ENCODE measurements around the gene TRAF6. TPM values are rescaled to one million over a fixed set of nuclear protein-coding genes. Genes with fewer than 3 reads are reported as not detected.
"Not testable (repeated sequence)": the region's sequence is repeated elsewhere in the genome, so short reads cannot be mapped to it uniquely, and the experiment has no call there.

The TRAF6 gene
- total and polyA plus RNA-seq, 2 donors: 5.0 to 11.9 TPM

- Histone ChIP-seq H3K27ac (ENCODE audit: low read depth in 1 of 2, low read length in 1 of 2) (no peak overlapping the region), H3K27me3 (ENCODE audit: control insufficient read depth in 2 of 2, insufficient read depth in 1 of 2, low read length in 1 of 2) (no peaks in the 10 kb centered on the region), H3K9me3 (ENCODE audit: control insufficient read depth in 2 of 2, insufficient read depth in 1 of 2, low read length in 1 of 2) (no peaks in the 10 kb centered on the region), H3K4me1 (ENCODE audit: control insufficient read depth in 2 of 2, insufficient read depth in 2 of 2, low read length in 2 of 2) (no peaks in the 10 kb centered on the region), H3K4me3 (ENCODE audit: low read length in 2 of 2) (no peak overlapping the region), H3K36me3 (ENCODE audit: control insufficient read depth in 2 of 2, insufficient read depth in 2 of 2, low read length in 1 of 2) (no peaks in the 10 kb centered on the region)
- 49% methylated on average over 8 of the region's 8 CpGs for WGBS
- no peak for DNase-seq (ENCODE audit: low read depth in 6 of 9, low spot score in 9 of 9)
These were observed 23.0 kb upstream of the TRAF6 start for GRCh38 chr11:36532941-36533601.

DNA sequence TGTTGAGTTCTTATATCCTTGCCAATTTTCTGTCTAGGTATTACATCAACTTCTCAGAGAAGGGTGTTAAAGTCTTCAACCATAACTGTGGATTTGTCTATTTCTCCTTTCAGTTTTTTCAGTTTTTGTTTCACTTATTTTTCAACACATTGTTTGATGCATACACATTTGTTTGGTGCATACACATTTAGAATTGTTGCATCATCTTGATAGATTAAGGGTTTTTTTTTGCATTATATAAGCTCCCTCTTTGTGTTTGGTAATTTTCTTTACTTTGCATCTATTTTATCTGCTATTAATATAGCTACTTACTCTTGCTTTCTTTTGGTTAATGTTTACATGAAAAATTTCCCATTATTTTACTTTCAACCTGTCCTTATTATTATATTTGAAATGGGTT, 20.8 kb upstream of the TRAF6 start:
- Histone ChIP-seq H3K36me3 (ENCODE audit: control insufficient read depth in 2 of 2, insufficient read depth in 2 of 2, low read length in 1 of 2) (no peaks in the 10 kb centered on the region), H3K9me3 (ENCODE audit: control insufficient read depth in 2 of 2, insufficient read depth in 1 of 2, low read length in 1 of 2) (no peaks in the 10 kb centered on the region), H3K4me3 (ENCODE audit: low read length in 2 of 2) (no peak overlapping the region), H3K4me1 (ENCODE audit: control insufficient read depth in 2 of 2, insufficient read depth in 2 of 2, low read length in 2 of 2) (no peaks in the 10 kb centered on the region), H3K27me3 (ENCODE audit: control insufficient read depth in 2 of 2, insufficient read depth in 1 of 2, low read length in 1 of 2) (no peaks in the 10 kb centered on the region), H3K27ac (ENCODE audit: low read depth in 1 of 2, low read length in 1 of 2) (no peak overlapping the region)
- DNase-seq (ENCODE audit: low read depth in 6 of 9, low spot score in 9 of 9): no peak

DNA sequence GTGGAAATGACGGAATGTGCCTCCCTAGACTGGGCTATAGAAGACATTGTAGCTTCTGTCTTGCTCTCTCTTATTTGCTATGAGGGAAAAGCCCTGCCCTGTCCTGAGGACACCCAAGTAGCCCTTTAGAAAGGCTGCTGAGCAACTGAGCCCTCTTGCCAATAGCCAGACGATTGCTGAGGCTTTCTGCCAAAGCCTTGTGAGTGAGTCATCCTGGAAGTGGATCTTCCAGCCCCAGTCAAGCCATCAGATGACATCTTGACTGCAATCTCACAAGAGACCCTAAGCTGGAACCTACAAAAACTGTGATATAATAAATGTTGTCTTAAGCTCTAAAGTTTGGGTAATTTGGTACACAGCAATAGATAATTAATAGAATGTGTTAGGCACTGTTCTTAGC, 3.9 kb upstream of the TRAF6 start:
- Histone ChIP-seq H3K4me1 (ENCODE audit: control insufficient read depth in 2 of 2, insufficient read depth in 2 of 2, low read length in 2 of 2) (peaks cover under 1 to 3% of the 10 kb centered on the region in 2 donors), H3K27ac (ENCODE audit: low read depth in 1 of 2, low read length in 1 of 2) (no peak overlapping the region), H3K27me3 (ENCODE audit: control insufficient read depth in 2 of 2, insufficient read depth in 1 of 2, low read length in 1 of 2) (no peaks in the 10 kb centered on the region), H3K4me3 (ENCODE audit: low read length in 2 of 2) (no peak overlapping the region), H3K9me3 (ENCODE audit: control insufficient read depth in 2 of 2, insufficient read depth in 1 of 2, low read length in 1 of 2) (peaks cover 0 to 4% of the 10 kb centered on the region in 2 donors), H3K36me3 (ENCODE audit: control insufficient read depth in 2 of 2, insufficient read depth in 2 of 2, low read length in 1 of 2) (no peaks in the 10 kb centered on the region)
- DNase-seq (ENCODE audit: low read depth in 6 of 9, low spot score in 9 of 9): no peak
- WGBS: 96% methylated on average over 2 of the region's 2 CpGs

GRCh38 chr11:36512016-36512415, 1.9 kb upstream of the TRAF6 start:
- H3K27ac ChIP-seq (ENCODE audit: low read depth in 1 of 2, low read length in 1 of 2): no peak overlapping the region
- no peak for DNase-seq (ENCODE audit: low read depth in 6 of 9, low spot score in 9 of 9)
- 95% methylated on average over 5 of the region's 5 CpGs for WGBS

GRCh38 chr11:36511062-36511461, 990 bp upstream of the TRAF6 start:
- not testable (repeated sequence) for H3K4me3 ChIP-seq (ENCODE audit: low read length in 2 of 2); H3K36me3 ChIP-seq (ENCODE audit: control insufficient read depth in 2 of 2, insufficient read depth in 2 of 2, low read length in 1 of 2); DNase-seq (ENCODE audit: low read depth in 6 of 9, low spot score in 9 of 9); H3K4me1 ChIP-seq (ENCODE audit: control insufficient read depth in 2 of 2, insufficient read depth in 2 of 2, low read length in 2 of 2); H3K9me3 ChIP-seq (ENCODE audit: control insufficient read depth in 2 of 2, insufficient read depth in 1 of 2, low read length in 1 of 2); H3K27ac ChIP-seq (ENCODE audit: low read depth in 1 of 2, low read length in 1 of 2); H3K27me3 ChIP-seq (ENCODE audit: control insufficient read depth in 2 of 2, insufficient read depth in 1 of 2, low read length in 1 of 2)
- WGBS: 96% methylated on average over 2 of the region's 2 CpGs

More at GRCh38 chr11:36512016-36512415, 1.9 kb upstream of the TRAF6 start:
- Histone ChIP-seq H3K27me3 (ENCODE audit: control insufficient read depth in 2 of 2, insufficient read depth in 1 of 2, low read length in 1 of 2) (no peaks in the 10 kb centered on the region), H3K9me3 (ENCODE audit: control insufficient read depth in 2 of 2, insufficient read depth in 1 of 2, low read length in 1 of 2) (peaks cover 0 to 4% of the 10 kb centered on the region in 2 donors), H3K4me1 (ENCODE audit: control insufficient read depth in 2 of 2, insufficient read depth in 2 of 2, low read length in 2 of 2) (peaks cover 4 to 7% of the 10 kb centered on the region in 2 donors), H3K36me3 (ENCODE audit: control insufficient read depth in 2 of 2, insufficient read depth in 2 of 2, low read length in 1 of 2) (no peaks in the 10 kb centered on the region), H3K4me3 (ENCODE audit: low read length in 2 of 2) (no peak overlapping the region)

- peaks cover 0 to 4% of the 10 kb centered on the region in 2 donors for H3K9me3 ChIP-seq (ENCODE audit: control insufficient read depth in 2 of 2, insufficient read depth in 1 of 2, low read length in 1 of 2)
- H3K27ac ChIP-seq (ENCODE audit: low read depth in 1 of 2, low read length in 1 of 2): peak overlapping the region in 1 of 2 donors; percentile 90
- WGBS: 20% methylated on average over 8 of the region's 8 CpGs
- H3K4me1 ChIP-seq (ENCODE audit: control insufficient read depth in 2 of 2, insufficient read depth in 2 of 2, low read length in 2 of 2): peaks cover 4 to 9% of the 10 kb centered on the region in 2 donors
- H3K27me3 ChIP-seq (ENCODE audit: control insufficient read depth in 2 of 2, insufficient read depth in 1 of 2, low read length in 1 of 2): no peaks in the 10 kb centered on the region
- no peaks in the 10 kb centered on the region for H3K36me3 ChIP-seq (ENCODE audit: control insufficient read depth in 2 of 2, insufficient read depth in 2 of 2, low read length in 1 of 2)
- H3K4me3 ChIP-seq (ENCODE audit: low read length in 2 of 2): peak overlapping the region; percentile 76 to 97
- DNase-seq (ENCODE audit: low read depth in 6 of 9, low spot score in 9 of 9): peak in 1 of 9 donors; percentile 7
These were observed 496 bp upstream of the TRAF6 start for GRCh38 chr11:36510594-36510942.

GRCh38 chr11:36509201-36509639, 852 bp downstream of the TRAF6 start:
- no peaks in the 10 kb centered on the region for H3K27me3 ChIP-seq (ENCODE audit: control insufficient read depth in 2 of 2, insufficient read depth in 1 of 2, low read length in 1 of 2)
- no peaks in the 10 kb centered on the region for H3K36me3 ChIP-seq (ENCODE audit: control insufficient read depth in 2 of 2, insufficient read depth in 2 of 2, low read length in 1 of 2)
- 2% methylated on average over 15 of the region's 15 CpGs for WGBS
- H3K27ac ChIP-seq (ENCODE audit: low read depth in 1 of 2, low read length in 1 of 2): peak overlapping the region in 1 of 2 donors; percentile 75
- DNase-seq (ENCODE audit: low read depth in 6 of 9, low spot score in 9 of 9): peak in 6 of 9 donors; percentile 26 to 64 (median 39)
- H3K4me3 ChIP-seq (ENCODE audit: low read length in 2 of 2): peak overlapping the region; percentile 76 to 97
- peaks cover 0 to 4% of the 10 kb centered on the region in 2 donors for H3K9me3 ChIP-seq (ENCODE audit: control insufficient read depth in 2 of 2, insufficient read depth in 1 of 2, low read length in 1 of 2)
- H3K4me1 ChIP-seq (ENCODE audit: control insufficient read depth in 2 of 2, insufficient read depth in 2 of 2, low read length in 2 of 2): peaks cover 4 to 9% of the 10 kb centered on the region in 2 donors

- no peaks in the 10 kb centered on the region for H3K27me3 ChIP-seq (ENCODE audit: control insufficient read depth in 2 of 2, insufficient read depth in 1 of 2, low read length in 1 of 2)
- no peaks in the 10 kb centered on the region for H3K36me3 ChIP-seq (ENCODE audit: control insufficient read depth in 2 of 2, insufficient read depth in 2 of 2, low read length in 1 of 2)
- WGBS: 69% methylated on average over 3 of the region's 3 CpGs
- DNase-seq (ENCODE audit: low read depth in 6 of 9, low spot score in 9 of 9): no peak
- no peaks in the 10 kb centered on the region for H3K9me3 ChIP-seq (ENCODE audit: control insufficient read depth in 2 of 2, insufficient read depth in 1 of 2, low read length in 1 of 2)
- H3K27ac ChIP-seq (ENCODE audit: low read depth in 1 of 2, low read length in 1 of 2): peak overlapping the region in 1 of 2 donors; percentile 45
- peak overlapping the region; percentile 76 to 97 for H3K4me3 ChIP-seq (ENCODE audit: low read length in 2 of 2)
- peaks cover 4 to 9% of the 10 kb centered on the region in 2 donors for H3K4me1 ChIP-seq (ENCODE audit: control insufficient read depth in 2 of 2, insufficient read depth in 2 of 2, low read length in 2 of 2)
These were observed 1.3 kb downstream of the TRAF6 start for GRCh38 chr11:36508743-36509142.

- Histone ChIP-seq H3K27ac (ENCODE audit: low read depth in 1 of 2, low read length in 1 of 2) (no peak overlapping the region), H3K4me1 (ENCODE audit: control insufficient read depth in 2 of 2, insufficient read depth in 2 of 2, low read length in 2 of 2) (peaks cover 4 to 9% of the 10 kb centered on the region in 2 donors)
These were observed 2.1 kb downstream of the TRAF6 start for GRCh38 chr11:36507824-36508489.

More at GRCh38 chr11:36507824-36508489, 2.1 kb downstream of the TRAF6 start:
- H3K4me3 ChIP-seq (ENCODE audit: low read length in 2 of 2): peak overlapping the region in 1 of 2 donors; percentile 76
- H3K9me3 ChIP-seq (ENCODE audit: control insufficient read depth in 2 of 2, insufficient read depth in 1 of 2, low read length in 1 of 2): no peaks in the 10 kb centered on the region
- WGBS: 86% methylated on average over 7 of the region's 7 CpGs
- no peak for DNase-seq (ENCODE audit: low read depth in 6 of 9, low spot score in 9 of 9)
- peaks cover 0 to 4% of the 10 kb centered on the region in 2 donors for H3K36me3 ChIP-seq (ENCODE audit: control insufficient read depth in 2 of 2, insufficient read depth in 2 of 2, low read length in 1 of 2)
- no peaks in the 10 kb centered on the region for H3K27me3 ChIP-seq (ENCODE audit: control insufficient read depth in 2 of 2, insufficient read depth in 1 of 2, low read length in 1 of 2)

All from thymus (tissue), 11 donors.